Measurements from ENCODE around the gene WAPL.
"Not testable (repeated sequence)": the region's sequence is repeated elsewhere in the genome, so short reads cannot be mapped to it uniquely, and the experiment has no call there.

Gene WAPL
- 128 to 170 (median 166) reads per million in 3 donors for total RNA-seq

- peaks cover 29% of the 10 kb centered on the region for H3K4me1 ChIP-seq (ENCODE audit: control insufficient read depth, insufficient read depth, low read length, poor library complexity, severe bottlenecking)
- DNase-seq: peak; percentile 88 to 91 (median 90)
- H3K4me3 ChIP-seq (ENCODE audit: insufficient read depth, low read depth, low read length, poor library complexity, severe bottlenecking): peak within 1 kb of the TSS; percentile 97
- peaks cover 4% of the 10 kb centered on the region for H3K36me3 ChIP-seq (ENCODE audit: control insufficient read depth, insufficient read depth, low read length)
- H3K9me3 ChIP-seq (ENCODE audit: control insufficient read depth, low read length): no peaks in the 10 kb centered on the region
- H3K27me3 ChIP-seq (replicated peaks; ENCODE audit: control insufficient read depth, insufficient read depth, low read length, poor library complexity, severe bottlenecking): no peaks in the 10 kb centered on the region
- H3K27ac ChIP-seq (ENCODE audit: insufficient read depth, low read length, poor library complexity, severe bottlenecking): peak within 1 kb of the TSS; percentile 92
These were observed at the start of gene WAPL for GRCh38 chr10:86521678-86522509. Gene WAPL (minus strand): TSS chr10:86521792. CDS start chr10:86518069, 3,723 bp downstream.

DNA sequence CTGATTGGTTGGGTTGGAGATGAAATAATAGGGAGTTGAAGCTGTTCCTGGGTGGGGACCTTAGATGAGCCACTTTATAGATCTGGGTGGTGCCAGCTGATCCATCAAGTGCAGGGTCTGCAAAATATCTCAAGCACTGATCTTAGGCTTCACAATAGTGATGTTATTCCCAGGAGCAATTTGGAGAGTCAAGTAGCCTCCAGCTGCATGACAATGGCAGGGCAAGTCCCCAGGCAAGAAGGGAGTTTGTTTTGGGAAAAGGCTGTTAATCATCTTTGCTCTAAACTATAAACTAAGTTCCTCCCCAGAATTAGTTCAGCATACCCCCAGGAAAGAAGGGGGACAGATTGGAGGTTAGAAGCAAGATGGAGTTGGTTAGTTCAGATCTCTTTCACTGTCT is 47.7 kb upstream of the WAPL start:
- no peaks in the 10 kb centered on the region for H3K27me3 ChIP-seq (replicated peaks; ENCODE audit: control insufficient read depth, insufficient read depth, low read length, poor library complexity, severe bottlenecking)
- DNase-seq: no peak
- H3K27ac ChIP-seq (ENCODE audit: insufficient read depth, low read length, poor library complexity, severe bottlenecking): no peak overlapping the region
- H3K9me3 ChIP-seq (ENCODE audit: control insufficient read depth, low read length): no peaks in the 10 kb centered on the region
- no peak overlapping the region for H3K4me3 ChIP-seq (ENCODE audit: insufficient read depth, low read depth, low read length, poor library complexity, severe bottlenecking)
- H3K36me3 ChIP-seq (ENCODE audit: control insufficient read depth, insufficient read depth, low read length): no peaks in the 10 kb centered on the region
- H3K4me1 ChIP-seq (ENCODE audit: control insufficient read depth, insufficient read depth, low read length, poor library complexity, severe bottlenecking): no peaks in the 10 kb centered on the region

DNA sequence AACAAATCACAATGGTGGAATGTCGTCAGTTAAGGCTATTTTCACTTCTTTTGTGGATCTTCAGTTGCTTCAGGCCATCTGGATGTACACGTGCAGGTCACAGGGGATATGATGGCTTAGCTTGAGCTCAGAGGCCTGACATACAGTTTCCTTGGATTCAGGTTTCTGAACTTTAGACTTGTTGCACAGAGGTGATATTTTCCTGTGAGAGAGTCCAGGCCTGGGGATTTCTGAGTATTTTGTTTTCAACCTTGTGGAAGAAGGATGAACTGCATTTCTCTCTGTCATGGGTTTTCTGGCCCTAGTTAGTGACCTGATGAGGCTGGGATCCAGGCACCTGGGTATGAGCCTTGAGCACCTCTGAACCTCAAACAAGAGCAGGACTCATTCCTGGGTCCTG is 44.9 kb upstream of the WAPL start:
- H3K27me3 ChIP-seq (replicated peaks; ENCODE audit: control insufficient read depth, insufficient read depth, low read length, poor library complexity, severe bottlenecking); H3K27ac ChIP-seq (ENCODE audit: insufficient read depth, low read length, poor library complexity, severe bottlenecking); H3K4me3 ChIP-seq (ENCODE audit: insufficient read depth, low read depth, low read length, poor library complexity, severe bottlenecking); H3K4me1 ChIP-seq (ENCODE audit: control insufficient read depth, insufficient read depth, low read length, poor library complexity, severe bottlenecking); DNase-seq; H3K36me3 ChIP-seq (ENCODE audit: control insufficient read depth, insufficient read depth, low read length); H3K9me3 ChIP-seq (ENCODE audit: control insufficient read depth, low read length): not testable (repeated sequence)

GRCh38 chr10:86563338-86563737 is 41.7 kb upstream of the WAPL start:
- not testable (repeated sequence) for H3K4me3 ChIP-seq (ENCODE audit: insufficient read depth, low read depth, low read length, poor library complexity, severe bottlenecking); H3K36me3 ChIP-seq (ENCODE audit: control insufficient read depth, insufficient read depth, low read length); H3K9me3 ChIP-seq (ENCODE audit: control insufficient read depth, low read length); H3K4me1 ChIP-seq (ENCODE audit: control insufficient read depth, insufficient read depth, low read length, poor library complexity, severe bottlenecking); H3K27me3 ChIP-seq (replicated peaks; ENCODE audit: control insufficient read depth, insufficient read depth, low read length, poor library complexity, severe bottlenecking); H3K27ac ChIP-seq (ENCODE audit: insufficient read depth, low read length, poor library complexity, severe bottlenecking); DNase-seq

GRCh38 chr10:86558695-86559094 is 37.1 kb upstream of the WAPL start:
- not testable (repeated sequence) for H3K4me1 ChIP-seq (ENCODE audit: control insufficient read depth, insufficient read depth, low read length, poor library complexity, severe bottlenecking); H3K4me3 ChIP-seq (ENCODE audit: insufficient read depth, low read depth, low read length, poor library complexity, severe bottlenecking); H3K36me3 ChIP-seq (ENCODE audit: control insufficient read depth, insufficient read depth, low read length); H3K27me3 ChIP-seq (replicated peaks; ENCODE audit: control insufficient read depth, insufficient read depth, low read length, poor library complexity, severe bottlenecking); DNase-seq; H3K9me3 ChIP-seq (ENCODE audit: control insufficient read depth, low read length); H3K27ac ChIP-seq (ENCODE audit: insufficient read depth, low read length, poor library complexity, severe bottlenecking)

DNA sequence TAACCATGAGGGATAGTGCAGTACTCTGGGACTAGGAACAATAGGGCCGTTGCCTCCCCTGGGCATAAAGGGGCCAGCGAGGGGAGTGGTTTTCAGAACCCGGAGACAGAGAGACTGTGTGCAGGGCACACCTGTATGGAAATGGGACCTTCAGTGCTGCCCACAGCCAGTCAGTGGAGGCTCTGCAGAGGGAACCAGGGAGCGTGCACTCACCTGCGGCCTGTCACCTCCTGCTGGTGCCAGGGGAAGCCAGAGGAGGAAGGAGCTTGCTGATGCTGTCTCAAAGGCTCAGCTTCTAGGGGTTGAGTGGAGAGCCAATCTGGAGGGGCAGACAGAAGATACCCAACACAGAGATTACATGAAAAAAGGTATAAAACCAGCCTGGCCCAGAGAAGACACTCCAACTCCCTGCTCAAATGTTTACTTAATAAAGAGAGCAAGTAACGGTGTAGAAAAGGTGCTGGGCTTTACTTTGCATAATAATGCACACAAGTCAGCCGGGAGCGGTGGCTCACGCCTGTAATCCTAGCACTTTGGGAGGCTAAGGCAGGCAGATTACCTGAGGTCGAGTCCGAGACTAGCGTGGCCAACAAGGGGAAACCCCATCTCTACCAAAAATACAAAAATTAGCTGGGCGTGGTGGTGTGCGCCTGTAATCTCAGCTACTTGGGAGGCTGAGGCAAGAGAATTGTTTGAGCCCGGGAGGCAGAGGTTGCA is 35.5 kb upstream of the WAPL start:
- Histone ChIP-seq H3K4me3 (ENCODE audit: insufficient read depth, low read depth, low read length, poor library complexity, severe bottlenecking) (no peak overlapping the region), H3K27me3 (replicated peaks; ENCODE audit: control insufficient read depth, insufficient read depth, low read length, poor library complexity, severe bottlenecking) (no peaks in the 10 kb centered on the region), H3K36me3 (ENCODE audit: control insufficient read depth, insufficient read depth, low read length) (no peaks in the 10 kb centered on the region), H3K27ac (ENCODE audit: insufficient read depth, low read length, poor library complexity, severe bottlenecking) (no peak overlapping the region), H3K9me3 (ENCODE audit: control insufficient read depth, low read length) (no peaks in the 10 kb centered on the region), H3K4me1 (ENCODE audit: control insufficient read depth, insufficient read depth, low read length, poor library complexity, severe bottlenecking) (no peaks in the 10 kb centered on the region)
- no peak for DNase-seq

- H3K4me1 ChIP-seq (ENCODE audit: control insufficient read depth, insufficient read depth, low read length, poor library complexity, severe bottlenecking): no peaks in the 10 kb centered on the region
- H3K27ac ChIP-seq (ENCODE audit: insufficient read depth, low read length, poor library complexity, severe bottlenecking): no peak overlapping the region
- H3K36me3 ChIP-seq (ENCODE audit: control insufficient read depth, insufficient read depth, low read length): no peaks in the 10 kb centered on the region
- no peak for DNase-seq
- no peak overlapping the region for H3K4me3 ChIP-seq (ENCODE audit: insufficient read depth, low read depth, low read length, poor library complexity, severe bottlenecking)
- H3K9me3 ChIP-seq (ENCODE audit: control insufficient read depth, low read length): no peaks in the 10 kb centered on the region
- no peaks in the 10 kb centered on the region for H3K27me3 ChIP-seq (replicated peaks; ENCODE audit: control insufficient read depth, insufficient read depth, low read length, poor library complexity, severe bottlenecking)
These were observed 34.9 kb upstream of the WAPL start for GRCh38 chr10:86556532-86556931.

DNA sequence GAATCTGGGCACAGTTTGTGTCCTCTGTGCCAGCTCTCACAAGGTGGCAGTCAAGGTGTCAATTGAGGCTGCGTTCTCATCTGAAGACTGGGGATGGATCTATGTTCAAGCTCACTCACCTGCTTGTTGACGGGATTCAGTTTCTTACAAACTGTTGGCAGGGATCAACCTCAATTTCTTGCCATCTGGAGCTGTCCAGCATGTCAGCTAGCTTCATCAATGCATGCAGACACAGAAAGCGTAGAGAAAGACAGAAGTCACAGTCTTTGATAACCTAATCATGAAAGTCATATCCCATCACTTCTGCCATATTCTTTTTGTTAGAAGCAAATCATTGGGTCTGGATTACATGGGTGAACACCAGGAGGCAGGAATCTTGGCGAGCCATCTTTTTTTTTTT is 32.0 kb upstream of the WAPL start:
- no peak for DNase-seq
- no peaks in the 10 kb centered on the region for H3K36me3 ChIP-seq (ENCODE audit: control insufficient read depth, insufficient read depth, low read length)
- H3K27ac ChIP-seq (ENCODE audit: insufficient read depth, low read length, poor library complexity, severe bottlenecking): no peak overlapping the region
- H3K4me3 ChIP-seq (ENCODE audit: insufficient read depth, low read depth, low read length, poor library complexity, severe bottlenecking): no peak overlapping the region
- no peaks in the 10 kb centered on the region for H3K9me3 ChIP-seq (ENCODE audit: control insufficient read depth, low read length)
- H3K4me1 ChIP-seq (ENCODE audit: control insufficient read depth, insufficient read depth, low read length, poor library complexity, severe bottlenecking): no peaks in the 10 kb centered on the region
- no peaks in the 10 kb centered on the region for H3K27me3 ChIP-seq (replicated peaks; ENCODE audit: control insufficient read depth, insufficient read depth, low read length, poor library complexity, severe bottlenecking)

DNA sequence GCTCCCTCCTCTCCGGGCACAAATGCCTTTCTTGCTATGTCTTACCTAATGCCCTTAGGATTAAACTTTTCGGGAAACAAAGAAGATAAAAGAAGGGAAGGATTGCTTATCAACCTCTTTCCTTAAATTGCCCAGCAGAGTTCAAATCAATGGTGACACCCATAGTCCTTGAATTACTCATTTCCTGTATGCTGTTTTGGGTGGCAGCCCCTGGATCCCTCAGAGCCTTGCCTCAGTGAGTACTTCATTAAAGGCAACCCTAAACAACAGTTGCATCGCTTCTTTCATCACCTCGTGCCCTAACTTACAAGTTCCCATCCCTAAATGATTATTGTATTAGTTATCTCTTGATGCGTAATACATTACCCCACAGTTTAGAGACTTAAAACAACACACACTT is 31.6 kb upstream of the WAPL start:
- Histone ChIP-seq H3K4me3 (ENCODE audit: insufficient read depth, low read depth, low read length, poor library complexity, severe bottlenecking) (no peak overlapping the region), H3K27me3 (replicated peaks; ENCODE audit: control insufficient read depth, insufficient read depth, low read length, poor library complexity, severe bottlenecking) (no peaks in the 10 kb centered on the region), H3K9me3 (ENCODE audit: control insufficient read depth, low read length) (no peaks in the 10 kb centered on the region), H3K27ac (ENCODE audit: insufficient read depth, low read length, poor library complexity, severe bottlenecking) (no peak overlapping the region), H3K4me1 (ENCODE audit: control insufficient read depth, insufficient read depth, low read length, poor library complexity, severe bottlenecking) (no peaks in the 10 kb centered on the region), H3K36me3 (ENCODE audit: control insufficient read depth, insufficient read depth, low read length) (no peaks in the 10 kb centered on the region)
- no peak for DNase-seq

GRCh38 chr10:86547296-86547695 is 25.7 kb upstream of the WAPL start:
- Histone ChIP-seq H3K4me3 (ENCODE audit: insufficient read depth, low read depth, low read length, poor library complexity, severe bottlenecking) (no peak overlapping the region), H3K27me3 (replicated peaks; ENCODE audit: control insufficient read depth, insufficient read depth, low read length, poor library complexity, severe bottlenecking) (no peaks in the 10 kb centered on the region), H3K9me3 (ENCODE audit: control insufficient read depth, low read length) (no peaks in the 10 kb centered on the region), H3K27ac (ENCODE audit: insufficient read depth, low read length, poor library complexity, severe bottlenecking) (no peak overlapping the region), H3K4me1 (ENCODE audit: control insufficient read depth, insufficient read depth, low read length, poor library complexity, severe bottlenecking) (no peaks in the 10 kb centered on the region), H3K36me3 (ENCODE audit: control insufficient read depth, insufficient read depth, low read length) (no peaks in the 10 kb centered on the region)
- DNase-seq: no peak

Measured in effector memory CD4-positive, alpha-beta T cell (primary cell).